CD8-positive, alpha-beta memory T cell (primary cell): Measurements from ENCODE around the gene VMA21. TPM values are rescaled to one million over a fixed set of nuclear protein-coding genes. Genes with fewer than 3 reads are reported as not detected.

Source experiments
- CTCF ChIA-PET: fragments of 350-600 bp; sonication (Branson Sonifier 250); formaldehyde crosslinking; loops from one replicate; lab custom pipeline; 2021; ENCODE audit warnings: antibody characterized with exemption; lab: Charles Lee
- POLR2A ChIA-PET: fragments of 350-600 bp; sonication (Branson Sonifier 250); formaldehyde crosslinking; loops from one replicate; lab custom pipeline; 2021; ENCODE audit warnings: antibody characterized with exemption; lab: Charles Lee
- DNase-seq, 5 donors: peaks; one replicate each; pipeline versions ENCODE4 v3.0.0 to v3.0.0-alpha.2; 2020 to 2022; ENCODE audit warnings: mixed read lengths in 1 of 5
- H3K27ac ChIP-seq: one replicate; pipeline ENCODE4 v1.7.0; 2013; ENCODE audit warnings: low read depth, mild to moderate bottlenecking, low read length, moderate library complexity
- H3K27me3 ChIP-seq: 2 replicates; pipeline ENCODE4 v1.7.0; 2013; ENCODE audit warnings: low read length, mild to moderate bottlenecking; ENCODE audit not compliant: insufficient read depth, poor library complexity, severe bottlenecking
- H3K36me3 ChIP-seq: 2 replicates; pipeline ENCODE4 v1.7.0; 2013; ENCODE audit warnings: mild to moderate bottlenecking, low read length, moderate library complexity; ENCODE audit not compliant: insufficient read depth
- H3K4me1 ChIP-seq: 2 replicates; pipeline ENCODE4 v1.7.0; 2013; ENCODE audit warnings: mild to moderate bottlenecking, low read length, moderate library complexity; ENCODE audit not compliant: insufficient read depth
- H3K4me3 ChIP-seq: 2 replicates; pipeline ENCODE4 v1.7.0; 2013; ENCODE audit warnings: mild to moderate bottlenecking, low read length
- H3K9me3 ChIP-seq: 2 replicates; pipeline ENCODE4 v1.7.0; 2013; ENCODE audit warnings: mild to moderate bottlenecking, low read length
- H3K27ac Mint-ChIP-seq, 8 donors: one replicate each; pipeline ENCODE4 v1.8.0; 2020 to 2021; ENCODE audit warnings: mixed read lengths in 8 of 8, mild to moderate bottlenecking in 6 of 8, inconsistent platforms in 3 of 8, moderate library complexity in 3 of 8
- H3K27me3 Mint-ChIP-seq, 2 donors: one replicate each; pipeline ENCODE4 v1.8.0; 2020 to 2021; ENCODE audit warnings: mixed read lengths in 2 of 2, mild to moderate bottlenecking in 1 of 2, moderate library complexity in 1 of 2
- H3K36me3 Mint-ChIP-seq, 3 donors: one replicate each; pipeline ENCODE4 v1.8.0; 2020 to 2021; ENCODE audit warnings: mixed read lengths in 3 of 3, inconsistent platforms in 1 of 3, mild to moderate bottlenecking in 1 of 3
- H3K4me1 Mint-ChIP-seq, 3 donors: one replicate each; pipeline ENCODE4 v1.8.0; 2020 to 2021; ENCODE audit warnings: mixed read lengths in 3 of 3, inconsistent platforms in 1 of 3, mild to moderate bottlenecking in 1 of 3
- H3K4me3 Mint-ChIP-seq, 7 donors: one replicate each; pipeline ENCODE4 v1.8.0; 2020 to 2021; ENCODE audit warnings: mixed read lengths in 7 of 7, mild to moderate bottlenecking in 6 of 7, moderate library complexity in 4 of 7, inconsistent platforms in 2 of 7
- H3K9me3 Mint-ChIP-seq, 5 donors: one replicate each; pipeline ENCODE4 v1.8.0; 2020 to 2022; ENCODE audit warnings: mixed read lengths in 5 of 5, mild to moderate bottlenecking in 3 of 5, moderate library complexity in 2 of 5, inconsistent platforms in 1 of 5
- polyA plus RNA-seq: library from polyadenylated mRNA; unstranded; fragments of 300-500 nt; fragmentation: Illumina TruSeq; gene quantifications from one replicate; pipeline ENCODE4 v1.2.3, GENCODE V29; 2021
- total RNA-seq, 2 experiments: library from RNA; stranded (reverse); gene quantifications; one replicate each; pipeline ENCODE4 v1.2.3, GENCODE V29; 2021

Gene VMA21
- total and polyA plus RNA-seq, 3 experiments from 2014 or later = 31.4 to 69.8 (median 67.4) TPM

- no peaks in the 10 kb centered on the region for H3K36me3 ChIP-seq
- H3K4me3 Mint-ChIP-seq = no peak overlapping the region
- H3K36me3 Mint-ChIP-seq = peaks cover 0 to 7% (median 7%) of the 10 kb centered on the region in 3 donors
- ChIA-PET POLR2A (no interaction called here), CTCF (no interaction called here)
- DNase-seq = no peak
- no peaks in the 10 kb centered on the region for H3K9me3 ChIP-seq
- no peaks in the 10 kb centered on the region for H3K27me3 ChIP-seq
- no peaks in the 10 kb centered on the region for H3K4me1 ChIP-seq
- peaks cover 0 to 3% of the 10 kb centered on the region in 2 donors for H3K27me3 Mint-ChIP-seq
- H3K27ac Mint-ChIP-seq = no peak overlapping the region
- no peak overlapping the region for H3K4me3 ChIP-seq
- no peaks in the 10 kb centered on the region for H3K9me3 Mint-ChIP-seq
- H3K4me1 Mint-ChIP-seq = no peaks in the 10 kb centered on the region
- H3K27ac ChIP-seq = no peak overlapping the region
These were observed 19.6 kb downstream of the VMA21 start for GRCh38 chrX:151416579-151416978.

GRCh38 chrX:151419782-151420181 lies 22.8 kb downstream of the VMA21 start:
- Mint-ChIP-seq H3K4me1 (no peaks in the 10 kb centered on the region), H3K27me3 (peaks cover 0 to 3% of the 10 kb centered on the region in 2 donors), H3K36me3 (peaks cover 0 to 7% (median 4%) of the 10 kb centered on the region in 3 donors), H3K4me3 (no peak overlapping the region), H3K27ac (no peak overlapping the region), H3K9me3 (no peaks in the 10 kb centered on the region)
- no peak for DNase-seq
- Histone ChIP-seq H3K4me3 (no peak overlapping the region), H3K4me1 (no peaks in the 10 kb centered on the region), H3K27me3 (no peaks in the 10 kb centered on the region), H3K27ac (no peak overlapping the region), H3K36me3 (no peaks in the 10 kb centered on the region), H3K9me3 (no peaks in the 10 kb centered on the region)
- ChIA-PET CTCF (no interaction called here), POLR2A (no interaction called here)

- Histone ChIP-seq H3K27ac (no peak overlapping the region), H3K9me3 (no peaks in the 10 kb centered on the region), H3K27me3 (no peaks in the 10 kb centered on the region), H3K36me3 (no peaks in the 10 kb centered on the region), H3K4me3 (no peak overlapping the region), H3K4me1 (no peaks in the 10 kb centered on the region)
- H3K9me3 Mint-ChIP-seq = no peaks in the 10 kb centered on the region
- no peak for DNase-seq
- no peaks in the 10 kb centered on the region for H3K4me1 Mint-ChIP-seq
- H3K27ac Mint-ChIP-seq = peak overlapping the region in 1 of 8 donors; percentile 43
- POLR2A ChIA-PET = no interaction called here
- H3K27me3 Mint-ChIP-seq = peaks cover 0 to 2% of the 10 kb centered on the region in 2 donors
- H3K4me3 Mint-ChIP-seq = no peak overlapping the region
- CTCF ChIA-PET = no interaction called here
- peaks cover 0 to 2% (median 0%) of the 10 kb centered on the region in 3 donors for H3K36me3 Mint-ChIP-seq
These were observed 27.5 kb downstream of the VMA21 start for GRCh38 chrX:151424505-151424904.

GRCh38 chrX:151448509-151448908 lies 51.5 kb downstream of the VMA21 start:
- no peaks in the 10 kb centered on the region for H3K36me3 Mint-ChIP-seq
- H3K27ac ChIP-seq = no peak overlapping the region
- H3K36me3 ChIP-seq = no peaks in the 10 kb centered on the region
- H3K4me3 ChIP-seq = no peak overlapping the region
- H3K27me3 ChIP-seq = no peaks in the 10 kb centered on the region
- no peak for DNase-seq
- H3K9me3 Mint-ChIP-seq = no peaks in the 10 kb centered on the region
- no peak overlapping the region for H3K4me3 Mint-ChIP-seq
- H3K27ac Mint-ChIP-seq = no peak overlapping the region
- ChIA-PET POLR2A (no interaction called here), CTCF (no interaction called here)
- H3K4me1 Mint-ChIP-seq = no peaks in the 10 kb centered on the region
- H3K4me1 ChIP-seq = no peaks in the 10 kb centered on the region
- H3K27me3 Mint-ChIP-seq = peaks cover 0 to 5% of the 10 kb centered on the region in 2 donors
- H3K9me3 ChIP-seq = no peaks in the 10 kb centered on the region

GRCh38 chrX:151458824-151459223 lies 61.8 kb downstream of the VMA21 start:
- Mint-ChIP-seq H3K9me3 (no peaks in the 10 kb centered on the region), H3K27me3 (peaks cover 0 to 4% of the 10 kb centered on the region in 2 donors), H3K4me1 (no peaks in the 10 kb centered on the region), H3K36me3 (no peaks in the 10 kb centered on the region), H3K27ac (no peak overlapping the region), H3K4me3 (no peak overlapping the region)
- POLR2A ChIA-PET = no interaction called here
- no peak for DNase-seq
- CTCF ChIA-PET = no interaction called here
- H3K27ac ChIP-seq = no peak overlapping the region
- no peaks in the 10 kb centered on the region for H3K36me3 ChIP-seq
- no peaks in the 10 kb centered on the region for H3K27me3 ChIP-seq
- no peaks in the 10 kb centered on the region for H3K4me1 ChIP-seq
- H3K9me3 ChIP-seq = no peaks in the 10 kb centered on the region
- H3K4me3 ChIP-seq = no peak overlapping the region

Other genes starting within 250 kb of the VMA21 start
- not detected for gene GPR50, start 220.6 kb upstream of the VMA21 start, total RNA-seq
- gene GPR50, start 220.6 kb upstream of the VMA21 start, polyA plus RNA-seq = not detected
- not detected for gene PASD1, start 166.5 kb downstream of the VMA21 start, total RNA-seq
- not detected for gene PASD1, start 166.5 kb downstream of the VMA21 start, polyA plus RNA-seq